Measurements from ENCODE around the gene LIMA1. TPM values are rescaled to one million over a fixed set of nuclear protein-coding genes. Genes with fewer than 3 reads are reported as not detected.
"Not testable (repeated sequence)": the region's sequence is repeated elsewhere in the genome, so short reads cannot be mapped to it uniquely, and the experiment has no call there.

Gene LIMA1
- total RNA-seq, 1 experiment from 2014 or later = 109 TPM

DNA sequence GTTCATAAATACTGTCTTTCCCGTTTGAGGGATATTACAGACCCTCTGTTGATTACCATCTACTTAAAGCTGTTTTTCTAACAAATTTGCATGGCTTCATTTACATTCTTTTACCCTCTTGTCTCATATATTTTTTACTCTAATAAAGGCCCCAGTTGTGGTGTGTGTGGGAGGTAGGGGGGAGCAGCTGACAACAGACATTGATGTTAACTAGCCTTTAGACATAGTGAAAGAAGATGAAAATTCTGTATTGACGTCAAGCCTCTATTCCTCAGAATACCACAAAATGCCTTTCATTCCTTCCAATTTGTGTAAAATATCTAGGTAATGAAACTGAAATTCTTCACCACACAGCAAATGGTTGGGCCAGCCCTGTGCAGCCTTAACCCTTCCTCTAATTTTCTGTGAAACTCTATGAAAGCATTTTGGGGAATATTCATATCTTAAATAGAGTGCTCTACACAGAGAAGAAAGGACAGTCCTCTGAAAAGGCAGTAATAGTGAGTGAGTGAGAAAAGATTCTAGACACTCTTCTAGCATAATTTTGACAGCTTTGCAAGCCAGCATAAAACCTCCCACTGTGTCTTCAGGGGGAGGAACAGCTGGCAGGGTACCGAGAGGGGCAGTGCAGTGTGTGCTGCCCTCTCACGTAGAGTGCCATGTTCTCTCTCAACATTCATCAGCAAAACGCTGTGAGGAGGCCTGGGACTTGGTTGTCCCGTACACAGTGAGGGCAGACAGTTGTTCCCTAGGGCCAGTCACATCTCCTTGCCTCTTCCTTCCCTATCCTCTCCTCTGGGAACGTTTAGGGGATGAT lies 96.0 kb downstream of the LIMA1 start:
- peak; percentile 73 for DNase-seq (ENCODE audit: low spot score)

- no peak for DNase-seq (ENCODE audit: low spot score)
Measured at GRCh38 chr12:50186681-50187080, 96.6 kb downstream of the LIMA1 start.

- DNase-seq (ENCODE audit: low spot score) = peak; percentile 22
Measured at GRCh38 chr12:50185970-50186663, 97.2 kb downstream of the LIMA1 start.

DNA sequence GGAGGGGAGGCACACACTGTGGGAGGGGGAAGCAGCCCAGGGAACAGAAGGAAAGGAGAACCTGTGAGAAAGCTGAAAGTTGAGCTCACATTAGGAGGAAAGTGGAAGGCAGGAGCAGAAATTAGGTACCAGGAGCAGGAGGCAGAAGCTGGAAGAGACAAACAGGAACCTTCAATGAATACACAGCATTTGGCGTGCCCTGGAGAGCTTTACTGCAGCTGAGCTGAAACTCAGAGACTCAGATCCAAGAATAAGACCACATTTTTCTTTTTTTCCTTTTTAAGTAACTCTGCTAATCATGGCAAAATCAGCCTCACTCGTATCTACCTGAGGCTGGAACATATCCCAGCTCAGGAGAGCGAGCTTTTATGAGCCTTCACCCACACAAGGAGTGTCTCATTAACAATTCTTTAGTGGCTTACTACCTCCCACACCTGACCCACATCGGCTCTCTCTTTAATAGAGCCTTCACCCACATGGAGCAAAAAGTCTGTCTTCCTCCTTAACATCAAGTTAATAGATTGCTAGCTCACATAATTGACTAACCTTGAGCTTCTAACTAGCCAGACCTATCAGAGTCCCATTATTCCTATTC lies 97.9 kb downstream of the LIMA1 start:
- no peak for DNase-seq (ENCODE audit: low spot score)

GRCh38 chr12:50184261-50184660 lies 99.1 kb downstream of the LIMA1 start:
- no peak for DNase-seq (ENCODE audit: low spot score)

DNA sequence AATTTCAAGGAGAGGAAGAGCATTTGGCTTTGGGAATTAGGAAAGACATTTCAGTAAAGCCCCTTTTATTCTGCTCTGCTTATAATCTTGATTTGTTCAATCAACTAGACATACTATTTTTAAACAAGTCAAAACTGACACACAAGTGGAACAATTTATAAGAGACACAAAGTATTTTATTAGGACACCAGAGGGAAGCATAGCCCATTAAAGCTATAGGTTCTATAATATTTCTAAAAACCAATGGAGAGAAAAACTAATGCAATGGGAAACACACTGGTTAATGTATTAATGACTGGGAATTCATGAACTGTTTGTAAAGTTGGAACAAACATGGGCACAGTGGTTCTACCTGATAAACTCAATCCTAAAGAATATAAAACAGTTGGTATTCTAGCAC lies 100.9 kb downstream of the LIMA1 start:
- DNase-seq (ENCODE audit: low spot score) = no peak

DNA sequence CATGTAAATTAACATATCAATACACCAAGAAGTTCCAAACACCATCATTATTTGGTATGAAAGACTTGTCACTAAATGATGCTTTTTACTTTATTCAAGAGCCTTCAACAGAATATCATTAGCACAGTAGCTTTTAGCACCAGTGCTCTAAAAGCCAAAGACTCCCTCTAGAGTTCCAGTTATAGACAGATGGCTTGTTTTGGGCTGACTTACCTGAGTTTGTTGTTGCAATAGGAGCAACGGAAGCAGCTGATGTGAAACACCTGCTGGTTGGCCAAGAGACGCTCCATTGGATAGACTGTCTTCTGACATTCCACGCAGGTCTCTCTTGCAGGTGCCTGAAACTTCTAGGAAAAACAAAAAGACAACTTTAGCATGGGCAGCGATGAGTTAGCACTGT lies 101.6 kb downstream of the LIMA1 start:
- no peak for DNase-seq (ENCODE audit: low spot score)

DNA sequence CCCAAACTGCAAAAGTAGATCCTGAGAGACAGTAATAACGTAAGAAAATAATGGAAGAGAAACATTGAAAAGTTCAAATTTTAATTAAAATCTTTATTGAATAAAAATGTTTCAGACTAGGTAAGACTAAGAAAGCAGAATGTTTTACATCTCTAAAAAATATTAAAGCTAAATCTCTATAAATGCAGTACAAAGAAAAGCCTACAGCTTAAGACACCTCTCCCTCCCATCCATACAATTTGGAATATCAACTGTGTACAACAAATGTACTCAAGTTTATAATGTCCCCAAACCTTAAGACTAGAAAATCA lies 107.6 kb downstream of the LIMA1 start:
- no peak for DNase-seq (ENCODE audit: low spot score)

DNA sequence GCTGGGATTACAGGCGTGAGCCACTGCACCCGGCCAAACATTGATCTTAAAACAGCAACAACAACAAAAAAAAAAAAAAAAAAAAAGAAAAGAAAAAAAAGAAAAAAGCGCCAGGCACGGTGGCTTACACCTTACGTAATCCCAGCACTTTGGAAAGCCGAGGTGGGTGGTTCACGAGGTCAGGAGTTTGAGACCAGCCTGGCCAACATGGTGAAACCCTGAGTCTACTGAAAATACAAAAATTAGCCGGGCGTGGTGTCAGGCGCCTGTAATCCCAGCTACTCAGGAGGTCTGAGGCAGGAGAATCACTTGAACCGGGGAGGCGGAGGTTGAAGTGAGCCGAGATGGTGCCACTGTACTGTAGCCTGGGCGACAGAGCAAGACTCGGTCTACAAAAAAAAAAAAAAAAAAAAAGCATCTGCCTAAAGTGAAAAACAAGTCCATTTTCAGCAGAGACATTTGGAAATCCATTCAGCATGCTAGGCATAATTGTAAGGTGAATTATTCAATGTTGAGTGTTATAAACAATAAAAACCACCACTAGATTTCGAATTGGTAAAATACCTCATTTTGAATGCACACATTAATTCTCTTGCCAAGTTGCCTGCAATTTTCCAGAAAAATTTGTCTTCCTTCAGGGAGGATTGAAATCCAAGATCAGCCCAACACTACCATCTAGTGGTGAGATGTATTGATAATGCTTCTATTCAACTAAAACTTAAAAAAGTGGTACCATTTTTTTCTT lies 108.2 kb downstream of the LIMA1 start:
- DNase-seq (ENCODE audit: low spot score) = peak; percentile 68

GRCh38 chr12:50167049-50167828 lies 116.1 kb downstream of the LIMA1 start, which contains the start of gene CERS5:
TSS of gene CERS5 (minus strand) at chr12:50167369. CDS start at chr12:50167297, 72 bp downstream.
- peak; percentile 95 for DNase-seq (ENCODE audit: low spot score)

GRCh38 chr12:50166799-50167048 lies 116.6 kb downstream of the LIMA1 start:
- DNase-seq (ENCODE audit: low spot score) = no peak

GRCh38 chr12:50164963-50165362 lies 118.4 kb downstream of the LIMA1 start:
- no peak for DNase-seq (ENCODE audit: low spot score)

GRCh38 chr12:50162230-50162629 lies 121.1 kb downstream of the LIMA1 start:
- DNase-seq (ENCODE audit: low spot score) = no peak

DNA sequence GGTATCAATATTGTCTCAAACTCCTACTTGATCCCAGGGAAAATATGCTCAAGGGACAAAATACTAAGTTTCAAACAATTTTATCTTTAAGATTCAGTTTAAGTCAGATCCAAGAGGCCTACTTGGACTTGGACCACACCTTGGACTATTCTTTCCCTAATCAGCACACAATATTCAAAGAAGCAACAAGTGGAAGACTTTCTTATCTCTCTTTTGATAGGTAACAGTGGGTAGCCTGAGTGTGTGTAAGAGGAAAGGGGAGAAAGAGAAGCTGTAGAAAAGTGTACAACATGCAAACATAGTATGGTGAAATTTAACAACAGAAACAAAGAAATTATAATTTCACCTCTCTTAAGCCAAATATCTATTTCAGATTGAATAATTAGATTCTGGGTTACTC lies 122.7 kb downstream of the LIMA1 start:
- DNase-seq (ENCODE audit: low spot score) = no peak

DNA sequence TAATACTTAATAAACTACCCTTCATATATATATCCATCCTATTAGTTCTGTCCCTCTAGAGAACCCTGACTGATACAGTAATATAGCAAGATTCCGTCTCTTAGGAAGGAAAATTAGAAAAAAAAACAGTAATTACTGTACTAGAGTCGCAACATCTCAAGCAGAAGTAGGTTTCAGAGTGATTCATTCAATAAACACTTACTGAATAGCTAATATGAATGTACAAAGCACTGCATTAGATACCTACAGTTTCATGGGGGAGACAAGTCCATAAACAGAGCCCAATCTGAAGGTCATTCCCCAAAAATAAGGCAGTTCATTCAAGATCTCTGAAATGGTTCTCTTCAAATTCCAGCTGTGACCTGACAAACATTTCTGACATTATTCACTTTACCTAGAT lies 126.1 kb downstream of the LIMA1 start:
- DNase-seq (ENCODE audit: low spot score) = no peak

- no peak for DNase-seq (ENCODE audit: low spot score)
Measured at GRCh38 chr12:50156641-50157040, 126.7 kb downstream of the LIMA1 start.

DNA sequence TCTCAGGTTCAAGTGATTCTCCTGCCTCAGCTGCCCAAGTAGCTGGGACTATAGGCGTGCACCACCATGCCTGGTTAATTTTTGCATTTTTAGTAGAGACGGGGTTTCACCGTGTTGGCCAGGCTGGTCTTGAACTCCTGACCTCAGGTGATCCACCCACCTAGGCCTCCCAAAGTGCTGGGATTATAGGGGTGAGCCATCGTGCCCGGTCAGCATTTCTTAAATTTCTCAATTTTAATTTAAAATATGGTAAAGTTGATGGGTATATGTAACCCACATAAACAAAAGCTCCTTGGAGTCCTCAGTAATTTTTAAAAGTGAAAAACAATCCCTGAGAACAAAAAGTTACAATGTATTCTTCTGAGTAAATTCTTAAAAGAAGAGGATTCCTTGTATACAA lies 128.4 kb downstream of the LIMA1 start:
- not testable (repeated sequence) for DNase-seq (ENCODE audit: low spot score)

- DNase-seq (ENCODE audit: low spot score) = no peak
Measured at GRCh38 chr12:50151047-50151687, 132.2 kb downstream of the LIMA1 start.

GRCh38 chr12:50149311-50149710 lies 134.0 kb downstream of the LIMA1 start:
- no peak for DNase-seq (ENCODE audit: low spot score)

DNA sequence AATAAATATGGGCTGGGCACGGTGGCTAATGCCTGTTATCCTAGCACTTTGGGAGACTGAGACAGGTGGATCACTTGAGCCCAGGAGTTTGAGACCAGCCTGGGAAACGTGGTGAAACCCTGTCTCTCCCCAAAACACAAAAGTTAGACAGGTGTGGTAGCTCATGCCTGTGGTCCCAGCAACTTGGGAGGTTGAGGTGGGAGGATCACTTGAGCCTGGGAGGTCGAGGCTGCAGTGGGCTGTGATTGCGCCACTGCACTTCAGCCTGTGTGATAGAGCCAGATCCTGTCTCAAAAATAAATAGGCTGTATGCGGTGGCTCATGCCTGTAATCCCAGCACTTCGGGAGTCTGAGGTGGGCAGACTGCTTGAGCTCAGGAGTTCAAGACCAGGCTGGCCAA lies 135.3 kb downstream of the LIMA1 start:
- DNase-seq (ENCODE audit: low spot score) = not testable (repeated sequence)

GRCh38 chr12:50147281-50147680 lies 136.0 kb downstream of the LIMA1 start:
- DNase-seq (ENCODE audit: low spot score) = no peak

Data from H4 (cell line).